ENCODE data around the gene CCDC142.

Gene CCDC142

DNA sequence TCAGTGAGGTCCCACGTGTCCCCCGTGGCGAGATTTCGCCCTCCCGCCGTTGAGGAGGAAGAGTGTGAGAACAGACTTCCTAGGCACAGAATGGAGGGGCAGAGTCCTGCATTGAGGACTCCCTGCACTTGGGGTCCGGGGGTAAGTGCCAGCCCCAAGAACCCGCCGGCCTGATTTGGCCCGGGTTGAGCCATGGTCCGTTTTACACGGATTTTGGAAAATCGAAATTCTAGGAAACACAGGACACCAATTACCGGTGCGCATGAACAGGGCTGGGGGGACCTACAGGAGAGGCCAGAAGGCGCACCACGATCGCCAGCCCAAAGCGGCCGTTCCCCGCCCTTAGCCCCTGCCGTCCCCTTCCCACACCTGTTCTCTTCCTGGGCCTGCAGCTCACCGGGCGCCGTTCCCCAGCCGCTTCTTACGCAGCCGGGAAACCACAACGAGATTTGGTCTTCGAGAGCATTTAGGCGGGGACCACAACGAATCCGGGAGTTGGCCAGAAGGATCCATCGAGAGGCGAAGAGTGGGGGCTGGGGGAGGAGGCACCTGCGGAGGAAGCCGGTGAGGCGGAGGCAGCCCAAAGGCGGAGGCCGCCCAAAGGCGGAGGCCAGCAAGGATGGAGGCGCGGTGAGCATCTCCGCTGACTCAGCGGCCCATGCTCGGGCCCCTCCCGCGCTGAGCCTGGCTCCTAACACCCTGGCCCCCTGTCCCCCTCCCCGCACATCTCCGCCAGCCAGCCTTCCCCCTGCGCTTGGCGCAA is 31.0 kb upstream of the CCDC142 start:
- no peaks in the 10 kb centered on the region for H3K9me3 ChIP-seq (ENCODE audit: control insufficient read depth, low read length)
- WGBS, 2 experiments, result 2 to 3% methylated on average over 52 of the region's 52 CpGs
- H3K36me3 ChIP-seq (ENCODE audit: control insufficient read depth, insufficient read depth, low read length), result no peaks in the 10 kb centered on the region
- no peak overlapping the region for H3K27ac ChIP-seq (ENCODE audit: insufficient read depth, low read depth, low read length, poor library complexity, severe bottlenecking)
- peaks cover 15% of the 10 kb centered on the region for H3K4me1 ChIP-seq (ENCODE audit: control insufficient read depth, insufficient read depth, low read length)
- H3K27me3 ChIP-seq (ENCODE audit: control insufficient read depth, insufficient read depth, low read length, poor library complexity, severe bottlenecking), result peaks cover 100% of the 10 kb centered on the region
- no peak overlapping the region for H3K4me3 ChIP-seq (ENCODE audit: insufficient read depth, low read depth, low read length)

GRCh38 chr2:74512744-74513604 is 30.2 kb upstream of the CCDC142 start:
- Histone ChIP-seq H3K27me3 (ENCODE audit: control insufficient read depth, insufficient read depth, low read length, poor library complexity, severe bottlenecking) (peaks cover 100% of the 10 kb centered on the region), H3K9me3 (ENCODE audit: control insufficient read depth, low read length) (no peaks in the 10 kb centered on the region), H3K36me3 (ENCODE audit: control insufficient read depth, insufficient read depth, low read length) (no peaks in the 10 kb centered on the region), H3K4me1 (ENCODE audit: control insufficient read depth, insufficient read depth, low read length) (peaks cover 19% of the 10 kb centered on the region), H3K27ac (ENCODE audit: insufficient read depth, low read depth, low read length, poor library complexity, severe bottlenecking) (no peak overlapping the region), H3K4me3 (ENCODE audit: insufficient read depth, low read depth, low read length) (no peak overlapping the region)
- 2% methylated on average over 36 of the region's 36 CpGs for WGBS, 2 experiments

- Histone ChIP-seq H3K36me3 (ENCODE audit: control insufficient read depth, insufficient read depth, low read length) (no peaks in the 10 kb centered on the region), H3K4me1 (ENCODE audit: control insufficient read depth, insufficient read depth, low read length) (peaks cover 24% of the 10 kb centered on the region), H3K27me3 (ENCODE audit: control insufficient read depth, insufficient read depth, low read length, poor library complexity, severe bottlenecking) (peaks cover 88% of the 10 kb centered on the region), H3K27ac (ENCODE audit: insufficient read depth, low read depth, low read length, poor library complexity, severe bottlenecking) (no peak overlapping the region), H3K9me3 (ENCODE audit: control insufficient read depth, low read length) (no peaks in the 10 kb centered on the region), H3K4me3 (ENCODE audit: insufficient read depth, low read depth, low read length) (no peak overlapping the region)
- WGBS, 2 experiments, result 71 to 74% methylated on average over 11 of the region's 11 CpGs
Observed at GRCh38 chr2:74511104-74511989, 28.5 kb upstream of the CCDC142 start.

DNA sequence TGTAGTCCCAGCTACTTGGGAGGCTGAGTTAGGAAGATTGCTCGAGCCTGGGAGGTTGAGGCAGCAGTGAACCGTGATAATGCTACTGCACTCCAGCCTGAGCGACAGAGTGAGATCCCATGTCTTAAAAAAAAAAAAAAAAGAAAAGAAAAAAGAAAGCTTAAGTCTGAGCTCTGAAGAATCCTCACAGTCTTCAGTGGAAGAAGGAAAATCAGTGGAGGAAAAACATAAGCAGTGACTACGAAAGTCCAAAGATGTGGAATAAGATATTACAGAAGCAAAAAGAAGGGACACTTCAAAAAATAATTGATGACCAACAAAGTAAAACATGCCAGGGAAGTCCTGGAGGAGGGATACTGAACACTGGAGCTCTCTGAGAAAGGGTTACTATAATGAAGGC is 27.5 kb upstream of the CCDC142 start:
- Histone ChIP-seq H3K4me1 (ENCODE audit: control insufficient read depth, insufficient read depth, low read length) (peaks cover 24% of the 10 kb centered on the region), H3K9me3 (ENCODE audit: control insufficient read depth, low read length) (no peaks in the 10 kb centered on the region), H3K4me3 (ENCODE audit: insufficient read depth, low read depth, low read length) (no peak overlapping the region), H3K27ac (ENCODE audit: insufficient read depth, low read depth, low read length, poor library complexity, severe bottlenecking) (no peak overlapping the region), H3K36me3 (ENCODE audit: control insufficient read depth, insufficient read depth, low read length) (peaks cover 5% of the 10 kb centered on the region), H3K27me3 (ENCODE audit: control insufficient read depth, insufficient read depth, low read length, poor library complexity, severe bottlenecking) (peaks cover 85% of the 10 kb centered on the region)
- 85 to 89% methylated on average over 4 of the region's 4 CpGs for WGBS, 2 experiments

- no peaks in the 10 kb centered on the region for H3K9me3 ChIP-seq (ENCODE audit: control insufficient read depth, low read length)
- peaks cover 85% of the 10 kb centered on the region for H3K27me3 ChIP-seq (ENCODE audit: control insufficient read depth, insufficient read depth, low read length, poor library complexity, severe bottlenecking)
- H3K4me3 ChIP-seq (ENCODE audit: insufficient read depth, low read depth, low read length), result peak overlapping the region; percentile 52
- 5% methylated on average over 36 to 38 of the region's 38 CpGs for WGBS, 2 experiments
- no peak overlapping the region for H3K27ac ChIP-seq (ENCODE audit: insufficient read depth, low read depth, low read length, poor library complexity, severe bottlenecking)
- H3K4me1 ChIP-seq (ENCODE audit: control insufficient read depth, insufficient read depth, low read length), result peaks cover 8% of the 10 kb centered on the region
- H3K36me3 ChIP-seq (ENCODE audit: control insufficient read depth, insufficient read depth, low read length), result peaks cover 5% of the 10 kb centered on the region
Observed at GRCh38 chr2:74507926-74508520, 25.2 kb upstream of the CCDC142 start.

GRCh38 chr2:74507145-74507925 is 24.5 kb upstream of the CCDC142 start, which contains the start of gene PCGF1:
Gene PCGF1, minus strand, starts transcription at chr2:74507695. Its CDS starts 27 bp downstream, at chr2:74507668.
- H3K4me3 ChIP-seq (ENCODE audit: insufficient read depth, low read depth, low read length), result peak within 1 kb of the TSS; percentile 52
- H3K36me3 ChIP-seq (ENCODE audit: control insufficient read depth, insufficient read depth, low read length), result peaks cover 5% of the 10 kb centered on the region
- H3K27ac ChIP-seq (ENCODE audit: insufficient read depth, low read depth, low read length, poor library complexity, severe bottlenecking), result peak within 1 kb of the TSS; percentile 17
- peaks cover 85% of the 10 kb centered on the region for H3K27me3 ChIP-seq (ENCODE audit: control insufficient read depth, insufficient read depth, low read length, poor library complexity, severe bottlenecking)
- peaks cover 15% of the 10 kb centered on the region for H3K4me1 ChIP-seq (ENCODE audit: control insufficient read depth, insufficient read depth, low read length)
- WGBS, 2 experiments, result 0% methylated on average over 54 to 56 of the region's 56 CpGs
- H3K9me3 ChIP-seq (ENCODE audit: control insufficient read depth, low read length), result no peaks in the 10 kb centered on the region

GRCh38 chr2:74505448-74506246 is 22.8 kb upstream of the CCDC142 start:
- Histone ChIP-seq H3K27ac (ENCODE audit: insufficient read depth, low read depth, low read length, poor library complexity, severe bottlenecking) (no peak overlapping the region), H3K27me3 (ENCODE audit: control insufficient read depth, insufficient read depth, low read length, poor library complexity, severe bottlenecking) (peaks cover 85% of the 10 kb centered on the region), H3K4me1 (ENCODE audit: control insufficient read depth, insufficient read depth, low read length) (peaks cover 25% of the 10 kb centered on the region), H3K4me3 (ENCODE audit: insufficient read depth, low read depth, low read length) (no peak overlapping the region), H3K36me3 (ENCODE audit: control insufficient read depth, insufficient read depth, low read length) (peaks cover 5% of the 10 kb centered on the region), H3K9me3 (ENCODE audit: control insufficient read depth, low read length) (no peaks in the 10 kb centered on the region)
- WGBS, 2 experiments, result 89 to 94% methylated on average over 14 of the region's 14 CpGs

GRCh38 chr2:74504591-74504990 is 21.8 kb upstream of the CCDC142 start:
- no peaks in the 10 kb centered on the region for H3K9me3 ChIP-seq (ENCODE audit: control insufficient read depth, low read length)
- peaks cover 85% of the 10 kb centered on the region for H3K27me3 ChIP-seq (ENCODE audit: control insufficient read depth, insufficient read depth, low read length, poor library complexity, severe bottlenecking)
- H3K4me3 ChIP-seq (ENCODE audit: insufficient read depth, low read depth, low read length), result no peak overlapping the region
- peaks cover 30% of the 10 kb centered on the region for H3K4me1 ChIP-seq (ENCODE audit: control insufficient read depth, insufficient read depth, low read length)
- WGBS, 2 experiments, result 93 to 95% methylated on average over 3 of the region's 3 CpGs
- peaks cover 5% of the 10 kb centered on the region for H3K36me3 ChIP-seq (ENCODE audit: control insufficient read depth, insufficient read depth, low read length)
- no peak overlapping the region for H3K27ac ChIP-seq (ENCODE audit: insufficient read depth, low read depth, low read length, poor library complexity, severe bottlenecking)

Data from ectodermal cell (in vitro differentiated cells).